Left lobe of liver (tissue), 2 donors: ENCODE data around the gene BCDIN3D. TPM values are rescaled to one million over a fixed set of nuclear protein-coding genes. Genes with fewer than 3 reads are reported as not detected.

Experiments used
- ATAC-seq: fragments of 200-7000 bp; cut with Tn5 transposase; one replicate; pipeline ENCODE4 v1.9.1; 2020; ENCODE audit warnings: mild to moderate bottlenecking, moderate library complexity
- DNase-seq: peaks from one replicate; pipeline ENCODE4 v3.0.0-alpha.2; 2020; ENCODE audit warnings: low spot score
- total RNA-seq: library from RNA; stranded (reverse); gene quantifications from one replicate; pipeline ENCODE4 v1.2.1, GENCODE V29; 2021
- donor health status: DM: no; HTN: no; CAD: no; lungs with moderate emphysema.
- donor health status: DM: no; HTN: yes; CAD: no.

Gene BCDIN3D
- total RNA-seq, 1 donor from 2014 or later, result 3.2 TPM

DNA sequence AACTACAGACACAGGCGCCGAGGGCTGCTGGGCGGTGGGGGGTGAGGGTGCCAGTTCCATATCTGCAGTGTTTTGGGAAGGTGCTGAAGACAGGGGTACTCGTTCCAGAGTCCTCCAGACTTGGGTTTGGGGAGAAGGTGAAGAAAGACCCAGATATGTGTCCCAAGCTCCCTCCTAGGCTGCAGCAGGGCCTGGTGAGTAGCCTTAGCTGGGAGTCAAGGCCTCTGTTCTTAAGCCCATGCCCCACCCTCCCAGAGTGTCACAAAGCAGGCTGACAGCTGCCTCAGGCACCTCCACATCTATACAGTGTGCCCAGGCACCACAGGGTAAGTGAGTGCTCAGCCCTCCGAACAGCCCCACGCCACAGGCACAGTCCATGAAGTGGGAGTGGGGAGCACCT lies 19.0 kb downstream of the BCDIN3D start:
- no peak for ATAC-seq
- peak; percentile 22 for DNase-seq

DNA sequence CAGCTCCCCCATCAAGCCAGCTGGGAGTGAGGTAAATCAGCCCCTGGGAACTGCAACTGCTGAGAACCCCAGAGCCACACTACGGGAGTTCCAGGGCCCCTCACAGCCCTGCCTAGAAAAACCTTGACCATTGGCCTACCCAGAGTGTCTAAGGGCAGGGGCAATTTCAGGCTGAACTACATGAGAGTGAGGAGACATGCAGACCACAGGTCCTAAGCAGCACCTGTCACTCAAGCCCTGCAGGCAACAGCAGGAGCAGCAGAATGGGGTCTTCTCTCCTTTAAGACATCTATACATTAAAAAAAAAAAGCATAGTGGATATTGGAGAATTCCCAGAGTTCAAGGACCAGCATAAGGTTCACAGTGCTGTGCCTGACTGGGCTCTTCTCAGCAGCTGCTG lies 19.6 kb downstream of the BCDIN3D start:
- no peak for DNase-seq

GRCh38 chr12:49821373-49822287 lies 21.3 kb downstream of the BCDIN3D start:
- no peak for ATAC-seq
- DNase-seq, result peak; percentile 31

More for the DNA sequence above, 19.6 kb downstream of the BCDIN3D start:
- ATAC-seq, result no peak

- DNase-seq (peak; percentile 36), ATAC-seq (no peak)
Observed at GRCh38 chr12:49819786-49820185, 23.1 kb downstream of the BCDIN3D start.

- DNase-seq (peak; percentile 11), ATAC-seq (no peak)
Observed at GRCh38 chr12:49818241-49818895, 24.5 kb downstream of the BCDIN3D start.

DNA sequence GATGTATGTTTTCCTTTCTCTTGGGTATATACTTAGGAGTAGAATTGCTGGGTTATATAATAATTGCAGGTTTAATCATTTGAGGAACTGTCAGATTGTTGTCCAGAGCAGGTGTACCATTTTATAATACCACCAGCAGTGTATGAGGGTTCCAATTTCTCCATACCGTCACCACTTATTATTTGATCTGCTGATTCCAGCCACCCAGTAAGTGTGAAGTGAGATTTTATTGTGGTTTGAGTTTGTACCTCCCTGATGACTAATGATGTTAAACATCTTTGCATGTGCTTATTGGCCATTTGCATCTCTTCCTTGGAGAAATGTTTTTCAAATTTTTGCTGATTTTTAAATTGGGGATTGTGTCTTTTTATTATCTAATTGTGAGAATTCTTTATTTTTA lies 29.8 kb downstream of the BCDIN3D start:
- no peak for ATAC-seq
- DNase-seq, result no peak

GRCh38 chr12:49811961-49812401 lies 30.9 kb downstream of the BCDIN3D start:
- ATAC-seq (no peak), DNase-seq (no peak)

GRCh38 chr12:49811136-49811535 lies 31.8 kb downstream of the BCDIN3D start:
- ATAC-seq (no peak), DNase-seq (no peak)

- no peak for ATAC-seq
- DNase-seq, result no peak
Observed at GRCh38 chr12:49809906-49810389, 33.0 kb downstream of the BCDIN3D start.

DNA sequence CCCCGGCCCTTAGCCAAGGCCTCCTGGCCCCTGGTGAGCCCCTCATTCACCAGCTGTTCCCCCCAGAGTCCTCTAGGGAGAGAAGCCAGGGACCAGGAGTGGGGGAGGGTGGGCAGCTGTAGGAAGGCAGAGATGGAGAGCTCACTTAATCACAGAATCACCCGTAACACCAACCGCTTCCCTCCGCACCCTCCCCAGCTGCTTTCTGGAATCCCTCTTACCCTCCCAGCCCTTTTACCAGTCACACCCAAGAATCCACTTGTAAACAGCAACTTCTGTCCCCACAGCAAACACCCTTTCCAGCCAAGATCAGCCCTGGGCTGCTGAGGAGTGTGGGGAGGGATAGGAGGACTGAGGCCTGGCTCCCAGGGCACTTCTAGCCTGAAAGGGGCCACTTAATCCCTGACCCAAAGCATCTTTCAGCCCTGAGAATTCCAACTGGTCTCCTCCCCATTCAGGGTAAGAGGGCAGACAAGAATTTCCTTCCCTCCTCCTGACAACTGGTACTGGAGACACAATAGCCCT lies 33.5 kb downstream of the BCDIN3D start:
- ATAC-seq, result no peak
- DNase-seq, result no peak

DNA sequence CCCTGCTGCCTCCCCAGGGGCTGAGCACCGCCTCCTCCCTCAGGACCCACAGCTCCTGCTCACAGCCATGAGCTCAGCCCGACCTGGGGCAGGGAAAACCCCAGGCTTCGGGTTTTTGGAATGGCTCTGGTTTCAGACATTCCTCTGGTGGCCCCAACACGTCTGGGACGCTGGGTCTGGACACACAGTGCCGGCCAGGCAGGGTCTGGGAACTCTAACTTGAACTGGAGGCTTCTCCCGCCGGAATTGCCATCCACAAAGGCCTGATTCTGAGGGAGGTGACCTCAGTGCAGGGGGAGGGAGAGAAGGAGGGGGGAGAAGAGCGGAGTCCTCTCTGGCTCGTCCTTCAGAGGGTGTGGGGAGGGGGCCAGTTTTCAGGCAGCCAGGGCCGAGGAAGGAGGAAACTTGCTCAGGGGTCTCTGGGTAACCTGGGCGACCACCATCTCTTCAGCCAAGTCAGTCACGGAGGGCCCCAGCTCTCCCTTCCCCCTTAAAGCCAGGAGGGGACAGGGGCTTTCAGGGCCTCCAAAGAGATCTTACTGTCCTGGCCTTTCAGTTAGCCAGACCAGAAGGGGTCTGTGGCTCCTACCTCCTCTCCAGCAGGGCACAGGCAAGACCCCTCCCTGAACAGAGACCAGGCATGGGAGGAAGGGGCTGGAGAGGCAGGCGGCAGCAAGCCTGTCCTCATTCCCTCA lies 34.1 kb downstream of the BCDIN3D start:
- ATAC-seq (peak; percentile 49), DNase-seq (no peak)

DNA sequence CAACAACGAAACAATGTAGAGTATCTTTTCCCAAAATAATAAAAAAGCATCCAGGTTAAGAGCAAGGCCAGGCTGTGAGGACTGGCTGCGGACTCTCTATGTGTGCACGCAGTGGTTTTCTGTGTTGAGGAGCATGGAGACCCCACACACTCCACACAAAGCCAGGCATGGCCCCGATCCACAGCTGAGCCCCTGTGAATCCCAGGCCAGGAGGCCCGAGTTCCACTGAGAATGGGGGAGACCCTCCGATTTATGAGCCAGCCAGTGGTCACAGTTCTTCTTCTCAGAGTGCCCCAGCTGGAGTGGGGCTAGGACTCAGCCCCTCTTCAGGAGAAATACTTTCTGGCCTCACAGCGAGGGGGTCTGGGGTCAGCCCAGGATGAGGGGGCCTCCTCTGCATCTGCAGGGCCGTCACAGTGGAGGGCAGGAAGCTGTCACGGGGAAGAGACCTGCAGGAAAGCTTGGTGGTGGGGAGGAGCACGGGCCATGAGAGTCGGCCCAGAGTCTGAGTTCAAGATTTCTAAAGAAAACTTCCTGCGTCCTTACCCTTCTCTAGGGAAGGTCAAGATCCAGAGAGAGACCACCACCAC lies 34.8 kb downstream of the BCDIN3D start:
- ATAC-seq (no peak), DNase-seq (no peak)

- ATAC-seq (no peak), DNase-seq (no peak)
Observed at GRCh38 chr12:49806877-49807276, 36.0 kb downstream of the BCDIN3D start.

GRCh38 chr12:49806321-49806813 lies 36.5 kb downstream of the BCDIN3D start:
- no peak for ATAC-seq
- DNase-seq, result no peak

GRCh38 chr12:49805409-49805808 lies 37.5 kb downstream of the BCDIN3D start:
- ATAC-seq (no peak), DNase-seq (no peak)

DNA sequence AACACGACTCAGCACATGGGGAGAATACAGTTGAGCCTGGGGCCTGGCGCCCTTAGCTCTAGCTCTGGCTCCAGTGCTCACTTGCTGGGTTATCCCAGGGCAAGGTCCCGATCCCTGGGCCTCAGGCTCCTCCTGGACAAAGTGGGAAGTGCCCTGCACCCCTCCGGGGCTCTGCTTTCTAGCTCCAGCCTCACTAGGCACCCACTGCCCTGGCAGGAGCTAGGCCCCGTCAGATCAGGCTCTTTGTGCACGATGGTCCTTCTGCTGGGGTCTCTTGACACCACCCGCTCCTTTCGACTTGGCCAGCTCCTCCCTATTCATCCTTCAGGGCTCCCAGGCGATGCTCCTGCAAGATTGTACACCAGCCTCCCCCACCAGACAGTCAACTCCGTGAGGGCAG lies 38.1 kb downstream of the BCDIN3D start:
- no peak for ATAC-seq
- no peak for DNase-seq

DNA sequence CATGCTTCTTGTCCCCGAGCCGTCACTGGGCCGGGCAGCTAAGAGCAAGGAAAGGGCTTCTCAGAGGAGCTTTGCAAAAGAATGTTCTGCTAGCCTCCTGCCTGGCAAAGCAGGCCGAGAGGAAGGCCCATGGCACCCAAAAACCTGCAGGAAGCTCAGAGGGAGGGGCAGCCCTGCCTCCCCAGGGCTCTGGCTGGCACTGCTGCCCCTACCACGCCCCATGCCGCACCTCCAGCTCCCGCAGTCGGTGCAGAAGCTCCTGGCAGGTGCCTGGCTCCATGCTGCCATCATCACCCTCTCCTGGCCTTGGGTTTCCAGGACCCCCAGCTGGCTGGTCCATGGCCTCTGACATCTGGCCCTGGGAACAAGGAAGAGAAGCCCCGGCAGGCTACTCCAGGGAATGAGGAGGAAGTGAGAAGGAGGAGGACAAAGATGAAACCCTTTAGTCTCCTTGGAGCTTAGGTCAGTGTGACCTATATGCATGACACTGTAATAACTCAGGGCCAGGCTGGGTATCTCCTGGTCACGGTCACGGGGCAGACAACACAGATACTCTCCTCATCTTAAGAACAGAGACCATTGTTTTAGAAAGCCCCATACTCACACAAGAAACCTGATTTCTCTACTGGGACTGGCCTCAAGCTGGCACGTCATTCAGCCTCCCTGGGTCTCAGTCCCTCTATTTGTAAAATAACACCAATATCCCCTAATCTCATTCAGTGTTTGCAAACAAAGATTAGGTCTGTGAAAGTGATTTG lies 39.0 kb downstream of the BCDIN3D start:
- no peak for DNase-seq
- no peak for ATAC-seq

- ATAC-seq (peak; percentile 37), DNase-seq (no peak)
Observed at GRCh38 chr12:49801141-49802063, 41.5 kb downstream of the BCDIN3D start.
